ENCODE measurements around the gene IRX6. TPM values are rescaled to one million over a fixed set of nuclear protein-coding genes. Genes with fewer than 3 reads are reported as not detected.

IRX6 gene
- total RNA-seq, 4 donors from 2014 or later, result 0.11 to 1.6 (median 0.17) TPM; not detected in 1

DNA sequence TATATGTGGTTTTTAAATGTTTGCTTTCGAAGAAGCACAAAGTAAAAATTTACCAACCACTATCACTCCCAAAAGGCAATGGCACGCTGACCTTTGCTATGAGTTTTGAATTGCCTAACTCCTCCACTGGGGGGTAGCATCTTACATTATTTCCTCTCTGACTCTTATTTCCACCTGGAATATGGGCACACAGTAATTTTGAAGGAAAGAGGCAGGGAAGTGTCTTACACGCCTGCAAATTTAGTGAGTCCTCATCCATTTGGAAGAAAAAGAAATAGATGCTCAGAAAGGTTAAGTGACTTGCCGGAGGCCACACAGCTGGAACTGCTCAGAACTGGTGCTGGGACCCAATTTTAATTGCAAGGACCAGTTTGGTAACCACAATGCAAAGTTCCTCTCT is 29.9 kb upstream of the IRX6 start:
- DNase-seq (ENCODE audit: extremely low spot score), result no peak
- intact Hi-C loops (cut with DNase I), result no loop called here
- Histone ChIP-seq H3K27me3 (peaks cover 0 to 7% (median 0%) of the 10 kb centered on the region in 4 donors), H3K9me3 (peaks cover 0 to under 1% (median 0%) of the 10 kb centered on the region in 4 donors), H3K4me1 (no peaks in the 10 kb centered on the region), H3K27ac (replicated peaks in 1 of 4) (no peak overlapping the region), H3K4me3 (no peak overlapping the region), H3K36me3 (no peaks in the 10 kb centered on the region)
- TF ChIP-seq EP300 (IDR thresholded peaks at IDR 0.05), result no peak
- TF ChIP-seq POLR2AphosphoS5 (IDR thresholded peaks at IDR 0.05), result no peak
- no peak for TF ChIP-seq CTCF (IDR thresholded peaks at IDR 0.05)
- TF ChIP-seq POLR2A (IDR thresholded peaks at IDR 0.05; ENCODE audit: low read depth), result no peak
- 82% methylated on average over 4 of the region's 4 CpGs for WGBS

DNA sequence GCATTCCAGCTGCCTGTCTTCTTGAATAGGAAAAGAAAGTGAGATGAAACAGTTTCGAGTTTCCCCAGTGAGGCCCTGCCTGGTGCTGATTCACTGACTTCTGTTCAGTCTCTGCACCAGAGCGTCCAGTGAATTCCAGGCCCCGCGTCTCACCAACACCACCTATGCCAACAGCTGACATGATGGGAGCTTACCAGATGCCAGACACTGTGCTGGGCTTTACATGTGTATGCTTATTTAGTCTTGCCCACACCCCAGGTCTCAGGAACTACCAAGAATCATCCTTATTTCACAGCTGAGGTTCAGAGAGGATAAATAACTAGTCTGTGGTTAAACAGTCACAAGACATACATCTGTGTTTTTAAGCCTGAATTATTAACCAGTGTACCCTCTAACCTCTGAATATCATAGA is 29.1 kb upstream of the IRX6 start:
- intact Hi-C loops (cut with DNase I), result no loop called here
- no peaks in the 10 kb centered on the region for H3K36me3 ChIP-seq

GRCh38 chr16:55297062-55297909 is 26.7 kb upstream of the IRX6 start:
- Histone ChIP-seq H3K27ac (replicated peaks in 1 of 4) (no peak overlapping the region), H3K27me3 (peaks cover 0 to 27% (median under 1%) of the 10 kb centered on the region in 4 donors), H3K4me3 (no peak overlapping the region), H3K9me3 (no peaks in the 10 kb centered on the region), H3K36me3 (no peaks in the 10 kb centered on the region), H3K4me1 (no peaks in the 10 kb centered on the region)
- intact Hi-C loops (cut with DNase I), result no loop called here
- 79% methylated on average over 10 of the region's 10 CpGs for WGBS
- TF ChIP-seq POLR2A (IDR thresholded peaks at IDR 0.05; ENCODE audit: low read depth) (no peak), CTCF (IDR thresholded peaks at IDR 0.05) (no peak), EP300 (IDR thresholded peaks at IDR 0.05) (no peak), POLR2AphosphoS5 (IDR thresholded peaks at IDR 0.05) (no peak)
- no peak for DNase-seq (ENCODE audit: extremely low spot score)

More for the DNA sequence above, 29.1 kb upstream of the IRX6 start:
- WGBS, result 34% methylated on average over 4 of the region's 4 CpGs
- no peak overlapping the region for H3K4me3 ChIP-seq
- H3K27ac ChIP-seq (replicated peaks in 1 of 4), result no peak overlapping the region
- TF ChIP-seq POLR2A (IDR thresholded peaks at IDR 0.05; ENCODE audit: low read depth) (no peak), POLR2AphosphoS5 (IDR thresholded peaks at IDR 0.05) (no peak), EP300 (IDR thresholded peaks at IDR 0.05) (no peak), CTCF (IDR thresholded peaks at IDR 0.05) (no peak)
- H3K9me3 ChIP-seq, result no peaks in the 10 kb centered on the region
- H3K4me1 ChIP-seq, result no peaks in the 10 kb centered on the region
- no peak for DNase-seq (ENCODE audit: extremely low spot score)
- peaks cover 0 to 4% (median 0%) of the 10 kb centered on the region in 4 donors for H3K27me3 ChIP-seq

DNA sequence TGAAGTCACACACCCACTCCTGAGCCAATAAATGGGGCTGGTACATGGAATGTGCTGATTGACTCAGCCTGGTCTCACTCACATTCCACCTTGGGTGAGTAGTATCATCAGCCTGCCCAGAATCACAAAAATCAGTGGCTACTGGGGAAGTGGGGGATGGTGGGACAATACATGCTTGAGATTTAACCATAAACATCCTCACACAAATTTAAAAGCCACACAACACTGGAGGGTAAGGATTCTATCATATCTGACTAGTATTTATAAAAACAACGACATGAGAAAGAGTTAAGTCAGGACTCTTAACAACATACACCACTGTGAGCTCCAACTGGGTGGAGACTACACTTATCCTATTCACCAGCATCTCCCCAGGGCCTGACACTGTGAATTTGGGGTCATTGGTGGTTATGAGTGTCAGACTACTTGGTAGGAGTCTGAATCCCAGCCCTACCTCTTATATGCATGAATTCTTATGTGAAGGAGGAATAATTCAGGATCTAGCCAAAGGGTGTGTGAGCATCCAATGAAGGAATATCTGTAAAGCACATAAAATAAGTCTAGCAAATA is 26.0 kb upstream of the IRX6 start:
- no peak overlapping the region for H3K27ac ChIP-seq (replicated peaks in 1 of 4)
- no peak overlapping the region for H3K4me3 ChIP-seq
- no peaks in the 10 kb centered on the region for H3K36me3 ChIP-seq
- no peak for DNase-seq (ENCODE audit: extremely low spot score)
- intact Hi-C loops (cut with DNase I), result no loop called here
- WGBS, result 0% methylated on average over 1 of the region's 1 CpG
- peaks cover 0 to 34% (median 3%) of the 10 kb centered on the region in 4 donors for H3K27me3 ChIP-seq
- no peaks in the 10 kb centered on the region for H3K4me1 ChIP-seq
- H3K9me3 ChIP-seq, result no peaks in the 10 kb centered on the region
- no peak for TF ChIP-seq POLR2AphosphoS5 (IDR thresholded peaks at IDR 0.05)
- TF ChIP-seq CTCF (IDR thresholded peaks at IDR 0.05), result no peak
- no peak for TF ChIP-seq POLR2A (IDR thresholded peaks at IDR 0.05; ENCODE audit: low read depth)
- no peak for TF ChIP-seq EP300 (IDR thresholded peaks at IDR 0.05)

Measured in esophagus muscularis mucosa (tissue), 4 donors.